Measurements from ENCODE around the gene THOC5.

GRCh38 chr22:29570912-29571549 is 17.5 kb upstream of the THOC5 start:
- no peak for TF ChIP-seq POLR2AphosphoS5 (IDR thresholded peaks at IDR 0.05)
- TF ChIP-seq CTCF (IDR thresholded peaks at IDR 0.05) = no peak
- no peak for TF ChIP-seq POLR2A (IDR thresholded peaks at IDR 0.05)
